Neural progenitor cell (in vitro differentiated cells): ENCODE measurements around the gene TRPM3.

Experiments used
- EZH2phosphoT487 ChIP-seq: fragments of 200-600 bp; sonication (generic); IDR thresholded peaks from 2 replicates; pipeline ENCODE4 v1.6.1; 2017; ENCODE audit warnings: antibody characterized with exemption
- TF ChIP-seq, protein P1 (sequence below): fragments of 200-600 bp; sonication (generic); IDR thresholded peaks from 2 replicates; pipeline ENCODE4 v1.5.1; 2017; ENCODE audit warnings: antibody characterized with exemption, mild to moderate bottlenecking

DNA sequence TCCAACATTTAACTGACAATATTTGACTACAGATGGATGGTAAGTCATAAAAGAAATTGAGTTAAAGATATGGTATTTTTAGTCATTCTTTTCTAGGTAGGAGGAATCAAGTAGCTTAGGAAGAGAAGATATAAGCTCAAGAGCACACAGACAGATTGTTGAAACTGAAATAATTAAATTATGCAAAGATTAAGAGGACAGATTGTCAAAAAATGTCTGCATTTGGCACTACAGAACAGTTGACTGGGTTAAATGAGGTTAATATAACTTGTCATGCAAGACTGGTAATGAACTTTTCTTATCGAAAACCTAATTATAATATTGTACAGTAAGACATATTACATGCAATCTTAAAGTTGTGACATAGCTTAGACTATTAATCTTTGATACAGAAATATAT lies 36.3 kb upstream of the TRPM3 start:
- TF ChIP-seq, protein P1, sequence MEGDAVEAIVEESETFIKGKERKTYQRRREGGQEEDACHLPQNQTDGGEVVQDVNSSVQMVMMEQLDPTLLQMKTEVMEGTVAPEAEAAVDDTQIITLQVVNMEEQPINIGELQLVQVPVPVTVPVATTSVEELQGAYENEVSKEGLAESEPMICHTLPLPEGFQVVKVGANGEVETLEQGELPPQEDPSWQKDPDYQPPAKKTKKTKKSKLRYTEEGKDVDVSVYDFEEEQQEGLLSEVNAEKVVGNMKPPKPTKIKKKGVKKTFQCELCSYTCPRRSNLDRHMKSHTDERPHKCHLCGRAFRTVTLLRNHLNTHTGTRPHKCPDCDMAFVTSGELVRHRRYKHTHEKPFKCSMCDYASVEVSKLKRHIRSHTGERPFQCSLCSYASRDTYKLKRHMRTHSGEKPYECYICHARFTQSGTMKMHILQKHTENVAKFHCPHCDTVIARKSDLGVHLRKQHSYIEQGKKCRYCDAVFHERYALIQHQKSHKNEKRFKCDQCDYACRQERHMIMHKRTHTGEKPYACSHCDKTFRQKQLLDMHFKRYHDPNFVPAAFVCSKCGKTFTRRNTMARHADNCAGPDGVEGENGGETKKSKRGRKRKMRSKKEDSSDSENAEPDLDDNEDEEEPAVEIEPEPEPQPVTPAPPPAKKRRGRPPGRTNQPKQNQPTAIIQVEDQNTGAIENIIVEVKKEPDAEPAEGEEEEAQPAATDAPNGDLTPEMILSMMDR: no peak
- no peak for TF ChIP-seq EZH2phosphoT487
